Tibial artery (tissue), 4 donors: Measurements from ENCODE around the gene ARID3B.
A peak's percentile ranks its signal among the peaks of the same experiment; 100 is the strongest.

ENCODE experiments used
- DNase-seq, 2 donors: peaks; one replicate each; pipeline ENCODE4 v3.0.0-alpha.2; 2019
- H3K27ac ChIP-seq, 2 donors: fragments of 200-600 bp; sonication (generic) in 1 of 2; 1 replicate in 1 of 2; 2 replicates in 1 of 2; pipeline ENCODE4 v1.5.1; 2018 to 2019; ENCODE audit warnings: mild to moderate bottlenecking in 1 of 2
- H3K27me3 ChIP-seq, 2 donors: fragments of 200-600 bp; sonication (generic) in 1 of 2; one replicate each; pipeline versions ENCODE4 v1.5.1 to v1.6.0; 2016 to 2019
- H3K36me3 ChIP-seq, 3 donors: fragments of 200-600 bp; sonication (generic) in 2 of 3; one replicate each; pipeline ENCODE4 v1.5.1; 2016 to 2019; ENCODE audit warnings: mild to moderate bottlenecking in 2 of 3
- H3K4me1 ChIP-seq, 4 donors: fragments of 200-600 bp; sonication (generic) in 2 of 4; 1 replicate in 3 of 4; 2 replicates in 1 of 4; pipeline ENCODE4 v1.5.1; 2016 to 2019
- H3K4me3 ChIP-seq, 2 donors: fragments of 200-600 bp; sonication (generic) in 1 of 2; 1 replicate in 1 of 2; 2 replicates in 1 of 2; pipeline ENCODE4 v1.5.1; 2018 to 2019; ENCODE audit warnings: mild to moderate bottlenecking in 2 of 2
- H3K9me3 ChIP-seq, 3 donors: fragments of 200-600 bp; sonication (generic) in 1 of 3; one replicate each; pipeline ENCODE4 v1.5.1; 2016 to 2019
- CTCF ChIP-seq, 2 experiments: fragments of 200-600 bp in 1 of 2; fragments of 450-650 bp in 1 of 2; IDR thresholded peaks; one replicate each; pipeline ENCODE4 v1.5.1; 2017 to 2019; ENCODE audit warnings: antibody characterized with exemption in 2 of 2, mild to moderate bottlenecking in 1 of 2, moderate library complexity in 1 of 2
- intact Hi-C: fragments of 100-400 bp; cut with DNase I; formaldehyde crosslinking; loops from one replicate; pipeline ENCODE4 v1.15.0; 2023; ENCODE audit warnings: low total_unique reads

The ARID3B gene

GRCh38 chr15:74502301-74502700, 38.7 kb upstream of the ARID3B start:
- Histone ChIP-seq H3K27ac (no peak overlapping the region), H3K4me1 (no peaks in the 10 kb centered on the region), H3K36me3 (peaks cover 0 to 8% (median 0%) of the 10 kb centered on the region in 3 donors), H3K4me3 (no peak overlapping the region), H3K9me3 (no peaks in the 10 kb centered on the region), H3K27me3 (no peaks in the 10 kb centered on the region)
- intact Hi-C loops = no loop called here
- peak in 1 of 2 donors; percentile 11 for DNase-seq
- no peak for TF ChIP-seq CTCF (IDR thresholded peaks at IDR 0.05)

GRCh38 chr15:74504418-74504817, 36.6 kb upstream of the ARID3B start:
- Histone ChIP-seq H3K36me3 (peaks cover 0 to 8% (median 0%) of the 10 kb centered on the region in 3 donors), H3K27me3 (no peaks in the 10 kb centered on the region)
- no peak for TF ChIP-seq CTCF (IDR thresholded peaks at IDR 0.05)

DNA sequence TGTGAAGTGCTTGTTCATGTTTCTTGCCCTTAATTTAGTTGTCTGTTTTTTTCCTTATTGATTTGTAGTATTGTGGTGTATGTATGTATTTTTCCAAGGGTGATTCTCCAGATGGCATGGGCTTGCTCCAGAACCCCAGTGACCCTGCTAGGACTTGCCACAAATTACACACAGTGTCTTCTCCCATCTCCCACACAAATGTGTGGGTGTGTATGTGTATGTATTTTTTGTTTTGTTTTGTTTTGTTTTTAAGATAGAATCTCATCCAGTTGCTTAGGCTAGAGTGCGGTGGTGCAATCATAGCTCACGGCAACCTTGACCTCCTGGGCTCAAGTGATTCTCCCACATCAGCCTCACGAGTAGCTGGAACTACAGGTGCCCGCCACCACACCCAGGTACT, 36.2 kb upstream of the ARID3B start:
- Histone ChIP-seq H3K4me1 (no peaks in the 10 kb centered on the region), H3K9me3 (no peaks in the 10 kb centered on the region), H3K36me3 (peaks cover 0 to 8% (median 0%) of the 10 kb centered on the region in 3 donors), H3K27me3 (no peaks in the 10 kb centered on the region), H3K27ac (no peak overlapping the region), H3K4me3 (no peak overlapping the region)
- DNase-seq = peak in 1 of 2 donors; percentile 17
- no peak for TF ChIP-seq CTCF (IDR thresholded peaks at IDR 0.05)
- intact Hi-C loops = no loop called here

More at GRCh38 chr15:74504418-74504817, 36.6 kb upstream of the ARID3B start:
- no peaks in the 10 kb centered on the region for H3K4me1 ChIP-seq
- no peak overlapping the region for H3K4me3 ChIP-seq
- no peak overlapping the region for H3K27ac ChIP-seq
- DNase-seq = no peak
- intact Hi-C loops = no loop called here
- no peaks in the 10 kb centered on the region for H3K9me3 ChIP-seq

- peak in 1 of 2 donors; percentile 4 for DNase-seq
- TF ChIP-seq CTCF (IDR thresholded peaks at IDR 0.05) = no peak
- Histone ChIP-seq H3K36me3 (peaks cover 0 to 8% (median 0%) of the 10 kb centered on the region in 3 donors), H3K9me3 (no peaks in the 10 kb centered on the region), H3K27ac (no peak overlapping the region), H3K4me1 (no peaks in the 10 kb centered on the region), H3K4me3 (no peak overlapping the region), H3K27me3 (no peaks in the 10 kb centered on the region)
- intact Hi-C loops = no loop called here
These were observed 35.0 kb upstream of the ARID3B start for GRCh38 chr15:74505837-74506514.

DNA sequence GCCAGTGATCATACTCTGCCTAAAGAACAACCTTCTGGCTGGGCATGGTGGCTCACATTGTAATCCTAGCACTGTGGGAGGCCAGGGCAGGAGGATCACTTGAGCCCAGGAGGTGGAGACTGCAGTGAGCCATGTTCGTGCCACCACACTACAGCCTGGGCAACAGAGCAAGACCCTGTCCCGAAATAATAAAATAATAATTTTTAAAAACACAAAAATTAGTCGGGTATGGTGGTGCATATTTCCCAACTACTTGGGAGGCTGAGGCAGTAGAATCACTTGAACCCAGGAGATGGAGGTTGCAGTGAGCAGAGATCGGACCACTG, 34.5 kb upstream of the ARID3B start:
- TF ChIP-seq CTCF (IDR thresholded peaks at IDR 0.05) = no peak

More for the DNA sequence above, 34.5 kb upstream of the ARID3B start:
- H3K9me3 ChIP-seq = no peaks in the 10 kb centered on the region
- no peaks in the 10 kb centered on the region for H3K4me1 ChIP-seq
- H3K27me3 ChIP-seq = no peaks in the 10 kb centered on the region
- H3K36me3 ChIP-seq = peaks cover 0 to 8% (median 0%) of the 10 kb centered on the region in 3 donors
- DNase-seq = peak in 1 of 2 donors; percentile 12
- no peak overlapping the region for H3K4me3 ChIP-seq
- intact Hi-C loops = no loop called here
- no peak overlapping the region for H3K27ac ChIP-seq
